Common myeloid progenitor, CD34-positive (primary cell): ENCODE data around the gene GNA14.

ENCODE experiments used
- CTCF ChIA-PET: fragments of 350-600 bp; sonication (Branson Sonifier 250); formaldehyde crosslinking; loops from one replicate; lab custom pipeline; 2021; ENCODE audit warnings: antibody characterized with exemption; lab: Charles Lee
- POLR2A ChIA-PET: fragments of 350-600 bp; sonication (Branson Sonifier 250); formaldehyde crosslinking; loops from one replicate; lab custom pipeline; 2021; ENCODE audit warnings: antibody characterized with exemption; lab: Charles Lee
- DNase-seq, 3 donors: peaks; one replicate each; pipeline versions ENCODE4 v3.0.0 to v3.0.0-alpha.2; 2013
- H3K27ac ChIP-seq, 2 experiments: 1 replicate in 1 of 2; 2 replicates in 1 of 2; pipeline ENCODE4 v1.7.0; 2013; ENCODE audit warnings: inconsistent platforms in 2 of 2, low read length in 2 of 2, mild to moderate bottlenecking in 2 of 2, low read depth in 1 of 2, moderate library complexity in 1 of 2; ENCODE audit not compliant: severe bottlenecking in 2 of 2, insufficient read depth in 1 of 2, poor library complexity in 1 of 2
- H3K27me3 ChIP-seq, 5 experiments: replicated peaks in 2 of 5; 1 replicate in 3 of 5; 2 replicates in 2 of 5; pipeline versions ENCODE4 v1.6.1 to v1.7.0; 2013; ENCODE audit warnings: low read length in 4 of 5, mild to moderate bottlenecking in 2 of 5, moderate library complexity in 2 of 5, inconsistent platforms in 1 of 5; ENCODE audit not compliant: insufficient read depth in 5 of 5, control insufficient read depth in 4 of 5
- H3K36me3 ChIP-seq, 4 experiments: 1 replicate in 2 of 4; 2 replicates in 2 of 4; pipeline versions ENCODE4 v1.6.1 to v1.7.0; 2013; ENCODE audit warnings: low read length in 3 of 4, control low read depth in 1 of 4, mild to moderate bottlenecking in 1 of 4; ENCODE audit not compliant: control insufficient read depth in 4 of 4, insufficient read depth in 4 of 4
- H3K4me1 ChIP-seq, 4 experiments: 1 replicate in 3 of 4; 2 replicates in 1 of 4; pipeline versions ENCODE4 v1.6.1 to v1.7.1; 2013; ENCODE audit warnings: low read length in 3 of 4, mild to moderate bottlenecking in 3 of 4, control low read depth in 1 of 4, inconsistent platforms in 1 of 4, moderate library complexity in 1 of 4; ENCODE audit not compliant: control insufficient read depth in 4 of 4, insufficient read depth in 4 of 4; ENCODE audit errors: control extremely low read depth in 1 of 4
- H3K4me3 ChIP-seq, 7 experiments: 1 replicate in 4 of 7; 2 replicates in 3 of 7; pipeline versions ENCODE4 v1.5.1 to v1.7.0; 2013; ENCODE audit warnings: mild to moderate bottlenecking in 7 of 7, low read length in 6 of 7, moderate library complexity in 6 of 7, inconsistent platforms in 2 of 7, low read depth in 2 of 7, control low read depth in 1 of 7; ENCODE audit not compliant: insufficient read depth in 4 of 7, control insufficient read depth in 1 of 7; ENCODE audit errors: extremely low read depth in 1 of 7
- H3K9me3 ChIP-seq, 5 experiments: 1 replicate in 4 of 5; 2 replicates in 1 of 5; pipeline versions ENCODE4 v1.6.1 to v1.7.1; 2013; ENCODE audit warnings: low read length in 4 of 5, mild to moderate bottlenecking in 2 of 5, inconsistent platforms in 1 of 5, low read depth in 1 of 5, moderate library complexity in 1 of 5; ENCODE audit not compliant: control insufficient read depth in 4 of 5, insufficient read depth in 2 of 5; ENCODE audit errors: control extremely low read depth in 1 of 5
- WGBS: methylation state at CpG from one replicate; pipeline ENCODE4 v1.1.5; 2013; ENCODE audit not compliant: insufficient coverage; 5-methylcytosine and 5-hydroxymethylcytosine counted together

The GNA14 gene

DNA sequence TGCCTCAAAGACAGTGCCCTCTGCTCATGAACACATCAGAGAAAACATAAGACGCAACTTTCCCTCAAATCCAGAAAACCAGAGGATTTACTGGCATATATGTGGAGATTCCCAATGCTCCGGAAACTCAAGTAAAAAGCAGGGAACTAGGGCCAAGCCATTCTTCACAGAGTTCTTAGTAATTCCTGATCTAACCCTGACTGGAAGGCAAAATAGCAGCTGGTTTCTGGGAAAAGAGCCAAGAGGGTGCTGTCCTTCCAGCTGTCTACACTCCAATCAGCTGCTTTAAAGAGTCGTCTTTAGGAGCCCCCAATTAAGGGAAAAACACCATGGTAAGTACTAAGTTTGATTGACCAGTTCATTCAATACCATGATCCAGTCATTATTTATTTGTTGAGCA, 49.6 kb downstream of the GNA14 start:
- Histone ChIP-seq H3K27ac (no peak overlapping the region), H3K4me3 (no peak overlapping the region), H3K36me3 (no peaks in the 10 kb centered on the region), H3K27me3 (no peaks in the 10 kb centered on the region), H3K4me1 (peaks cover 11 to 30% (median 23%) of the 10 kb centered on the region in 4 experiments), H3K9me3 (no peaks in the 10 kb centered on the region)
- DNase-seq: no peak
- ChIA-PET POLR2A (no interaction called here), CTCF (interaction anchor here (1.4 kb wide), 1 partner anchor 142 kb away, joined by 4 read pairs; no protein-coding TSS in a partner anchor)
- WGBS: 93% methylated on average over 2 of the region's 3 CpGs

DNA sequence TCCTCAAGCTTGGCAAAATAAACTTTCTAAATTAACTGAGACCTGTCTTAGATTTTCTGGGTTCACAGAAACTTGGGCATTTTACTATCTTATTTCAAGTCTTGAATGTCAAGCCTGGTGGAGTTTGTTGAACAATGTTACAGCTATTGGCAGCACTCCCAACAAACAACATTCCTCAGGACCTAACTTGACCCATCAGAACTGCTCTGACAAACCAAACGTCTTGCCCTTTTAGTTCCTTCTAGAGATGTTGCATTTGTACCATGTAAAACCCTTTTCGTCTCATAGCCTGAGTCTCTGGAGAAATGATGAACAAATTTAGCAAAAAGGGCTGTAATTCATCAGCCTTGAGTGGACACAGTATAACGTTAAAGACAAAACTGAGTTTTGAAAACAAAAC, 51.1 kb downstream of the GNA14 start:
- ChIA-PET POLR2A (no interaction called here), CTCF (no interaction called here)
- H3K27me3 ChIP-seq: no peaks in the 10 kb centered on the region
- H3K4me3 ChIP-seq: no peak overlapping the region
- no peaks in the 10 kb centered on the region for H3K9me3 ChIP-seq
- H3K36me3 ChIP-seq: no peaks in the 10 kb centered on the region
- no peak for DNase-seq
- H3K27ac ChIP-seq: no peak overlapping the region
- 83% methylated on average over 1 of the region's 3 CpGs for WGBS
- peaks cover 11 to 38% (median 29%) of the 10 kb centered on the region in 4 experiments for H3K4me1 ChIP-seq

DNA sequence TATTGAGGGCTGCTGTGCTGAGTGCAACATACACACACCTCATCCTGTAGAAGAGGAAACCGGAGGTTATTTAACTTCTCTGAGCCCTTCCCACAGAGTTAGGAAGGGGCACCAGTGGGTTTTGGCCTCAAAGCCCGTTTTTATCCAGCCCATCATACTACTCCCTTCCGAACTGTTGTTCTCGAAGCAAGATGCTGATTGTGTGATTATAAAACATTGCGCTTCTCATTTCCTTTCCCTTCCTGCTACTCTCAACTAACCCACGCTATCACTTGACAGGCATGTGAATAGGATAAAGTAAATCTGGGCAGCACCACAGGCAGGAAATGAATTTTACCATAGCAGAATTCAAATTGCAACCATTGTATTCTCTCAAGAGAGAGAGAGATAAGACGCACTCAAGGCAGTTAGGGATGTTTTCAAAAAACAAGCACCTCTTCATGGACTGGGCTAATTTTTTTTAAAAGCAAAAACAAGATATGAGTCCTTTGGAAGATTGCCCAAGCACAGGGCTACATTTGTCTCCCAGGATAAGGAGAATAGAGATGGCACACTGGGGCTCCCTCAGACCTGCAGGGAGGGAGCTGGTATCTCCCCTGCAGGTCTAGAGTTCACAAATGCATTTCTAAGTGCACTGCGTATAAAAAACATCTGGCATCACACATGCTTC, 52.6 kb downstream of the GNA14 start:
- no peaks in the 10 kb centered on the region for H3K9me3 ChIP-seq
- POLR2A ChIA-PET: no interaction called here
- H3K36me3 ChIP-seq: no peaks in the 10 kb centered on the region
- CTCF ChIA-PET: no interaction called here
- peak; percentile 61 to 91 (median 84) for DNase-seq
- peak overlapping the region in 2 of 7 experiments; percentile 19 to 32 for H3K4me3 ChIP-seq
- peaks cover 11 to 39% (median 29%) of the 10 kb centered on the region in 4 experiments for H3K4me1 ChIP-seq
- no peaks in the 10 kb centered on the region for H3K27me3 ChIP-seq
- 0% methylated on average over 1 of the region's 8 CpGs for WGBS
- H3K27ac ChIP-seq: no peak overlapping the region

DNA sequence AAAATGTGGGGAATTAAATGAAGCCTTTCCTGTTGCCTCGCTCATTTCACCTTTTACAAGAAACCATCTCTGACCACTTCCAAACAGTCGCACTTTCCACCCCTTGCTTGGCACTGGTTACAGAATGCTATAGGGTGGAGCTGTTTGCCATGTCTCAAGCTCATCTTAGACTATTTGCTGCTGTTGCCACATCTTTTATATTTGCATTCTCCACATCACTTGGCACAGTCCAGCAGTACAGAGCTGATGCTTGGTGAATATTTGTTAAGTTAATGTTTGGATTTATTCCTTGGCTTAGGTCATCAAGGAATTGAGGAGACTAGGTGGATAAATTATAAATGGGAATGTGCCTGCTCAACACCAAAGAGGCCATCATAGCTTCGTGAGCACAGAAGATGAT, 53.2 kb downstream of the GNA14 start:
- no peaks in the 10 kb centered on the region for H3K36me3 ChIP-seq
- H3K9me3 ChIP-seq: no peaks in the 10 kb centered on the region
- H3K4me3 ChIP-seq: peak overlapping the region in 1 of 7 experiments; percentile 4
- no peak overlapping the region for H3K27ac ChIP-seq
- peaks cover 11 to 39% (median 29%) of the 10 kb centered on the region in 4 experiments for H3K4me1 ChIP-seq
- no peaks in the 10 kb centered on the region for H3K27me3 ChIP-seq
- CTCF ChIA-PET: no interaction called here
- 0% methylated on average over 1 of the region's 3 CpGs for WGBS
- POLR2A ChIA-PET: no interaction called here
- peak in 1 of 3 donors; percentile 7 for DNase-seq

DNA sequence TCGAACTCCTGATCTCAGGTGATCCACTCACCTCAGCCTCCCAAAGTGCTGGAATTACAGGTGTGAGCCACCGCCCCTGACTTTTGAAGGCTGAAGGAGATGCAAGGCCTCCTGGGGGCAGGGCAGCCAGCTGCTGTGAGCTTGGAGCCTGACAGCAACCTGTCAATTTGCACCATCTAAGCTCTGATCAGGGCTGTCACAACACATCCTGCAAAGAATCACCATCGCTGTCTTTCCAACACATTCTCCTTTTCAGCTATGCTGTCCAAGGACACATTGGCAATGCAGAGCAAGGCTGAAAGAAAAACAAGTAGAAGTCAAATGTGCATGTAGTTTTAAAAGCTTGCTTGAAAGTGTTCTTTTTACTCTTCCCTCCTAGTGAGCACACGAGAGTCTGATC, 54.6 kb downstream of the GNA14 start:
- POLR2A ChIA-PET: no interaction called here
- H3K27ac ChIP-seq: no peak overlapping the region
- H3K27me3 ChIP-seq: no peaks in the 10 kb centered on the region
- CTCF ChIA-PET: interaction anchor here (1.3 kb wide), 1 partner anchor 10 kb away, joined by 3 read pairs; no protein-coding TSS in a partner anchor
- no peak overlapping the region for H3K4me3 ChIP-seq
- no peaks in the 10 kb centered on the region for H3K36me3 ChIP-seq
- WGBS: 86% methylated on average over 2 of the region's 4 CpGs
- no peaks in the 10 kb centered on the region for H3K9me3 ChIP-seq
- H3K4me1 ChIP-seq: peaks cover 11 to 49% (median 36%) of the 10 kb centered on the region in 4 experiments
- no peak for DNase-seq

GRCh38 chr9:77592476-77592875, 55.6 kb downstream of the GNA14 start:
- POLR2A ChIA-PET: no interaction called here
- H3K27ac ChIP-seq: no peak overlapping the region
- no peaks in the 10 kb centered on the region for H3K27me3 ChIP-seq
- DNase-seq: peak in 2 of 3 donors; percentile 48 to 54
- H3K36me3 ChIP-seq: no peaks in the 10 kb centered on the region
- WGBS: no CpG with 5 or more reads among the region's 2 CpGs
- CTCF ChIA-PET: interaction anchor here (1.2 kb wide), 1 partner anchor 17 kb away, joined by 3 read pairs; no protein-coding TSS in a partner anchor
- H3K4me1 ChIP-seq: peaks cover 12 to 60% (median 46%) of the 10 kb centered on the region in 4 experiments
- no peaks in the 10 kb centered on the region for H3K9me3 ChIP-seq
- H3K4me3 ChIP-seq: no peak overlapping the region

DNA sequence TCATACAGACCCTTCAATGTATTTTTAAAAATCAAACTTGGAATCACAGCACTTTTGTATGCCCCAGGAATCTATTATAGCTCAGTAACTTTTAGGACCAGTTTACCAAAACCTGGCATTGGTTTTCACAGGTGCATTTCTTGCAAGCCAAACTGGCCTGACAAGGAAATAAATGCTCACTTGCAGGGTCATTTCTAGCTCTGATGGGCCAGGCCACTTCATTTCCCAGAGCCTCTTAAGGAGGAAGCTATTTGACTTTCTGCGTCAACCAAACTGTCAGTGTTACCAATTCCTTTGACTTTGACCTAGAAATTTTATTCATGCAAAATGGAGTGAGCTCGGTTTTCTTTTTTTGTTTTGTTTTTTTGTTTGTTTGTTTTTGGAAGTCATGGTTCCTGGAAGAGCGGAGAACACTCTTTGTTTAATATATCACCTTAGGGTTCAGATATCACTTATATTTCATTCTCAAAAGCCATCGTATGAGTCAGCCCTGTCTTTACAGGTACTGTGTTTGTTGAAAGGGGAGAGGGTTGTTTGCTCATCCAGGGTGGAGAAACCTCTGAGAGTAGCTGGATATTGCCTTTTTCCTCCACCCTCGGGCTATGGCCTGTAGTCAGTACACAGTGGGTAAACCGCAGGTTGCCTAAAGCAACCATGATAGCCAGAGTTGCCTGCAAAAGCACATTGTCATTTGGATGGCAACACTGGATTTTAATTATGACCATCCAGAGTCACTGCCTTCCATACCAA, 58.9 kb downstream of the GNA14 start:
- Histone ChIP-seq H3K9me3 (no peaks in the 10 kb centered on the region), H3K4me1 (peaks cover 3 to 37% (median 26%) of the 10 kb centered on the region in 4 experiments), H3K27ac (no peak overlapping the region), H3K27me3 (no peaks in the 10 kb centered on the region), H3K4me3 (no peak overlapping the region), H3K36me3 (no peaks in the 10 kb centered on the region)
- no peak for DNase-seq
- WGBS: 96% methylated on average over 3 of the region's 6 CpGs
- ChIA-PET CTCF (no interaction called here), POLR2A (no interaction called here)
